Measurements from ENCODE around the gene SNAI1.
"Not testable (repeated sequence)": the region's sequence is repeated elsewhere in the genome, so short reads cannot be mapped to it uniquely, and the experiment has no call there.

SNAI1 gene

GRCh38 chr20:49982346-49983122 is at the start of gene SNAI1:
Gene SNAI1, plus strand, starts transcription at chr20:49982980. Its CDS starts 80 bp downstream, at chr20:49983060.
- DNase-seq: peak; percentile 72 to 75

- no peak for DNase-seq
These were observed 47.0 kb upstream of the SNAI1 start for GRCh38 chr20:49935746-49936152.

GRCh38 chr20:49936153-49937026 is 46.4 kb upstream of the SNAI1 start, which contains the start of gene RNF114:
Gene RNF114, plus strand, starts transcription at chr20:49936397. Its CDS starts 16 bp downstream, at chr20:49936413.
- DNase-seq: peak; percentile 91 to 92

- no peak for DNase-seq
These were observed 45.5 kb upstream of the SNAI1 start for GRCh38 chr20:49937027-49937929.

- no peak for DNase-seq
These were observed 44.3 kb upstream of the SNAI1 start for GRCh38 chr20:49938173-49939163.

- no peak for DNase-seq
These were observed 41.3 kb upstream of the SNAI1 start for GRCh38 chr20:49941456-49941855.

GRCh38 chr20:49942303-49942702 is 40.5 kb upstream of the SNAI1 start:
- no peak for DNase-seq

GRCh38 chr20:49942942-49943341 is 39.8 kb upstream of the SNAI1 start:
- no peak for DNase-seq

GRCh38 chr20:49945306-49945700 is 37.5 kb upstream of the SNAI1 start:
- DNase-seq: no peak

GRCh38 chr20:49945701-49946477 is 36.9 kb upstream of the SNAI1 start:
- DNase-seq: no peak

GRCh38 chr20:49948178-49948577 is 34.6 kb upstream of the SNAI1 start:
- DNase-seq: no peak

- DNase-seq: no peak
These were observed 33.8 kb upstream of the SNAI1 start for GRCh38 chr20:49948809-49949507.

- no peak for DNase-seq
These were observed 31.6 kb upstream of the SNAI1 start for GRCh38 chr20:49951151-49951550.

- no peak for DNase-seq
These were observed 27.6 kb upstream of the SNAI1 start for GRCh38 chr20:49955167-49955566.

GRCh38 chr20:49955830-49956396 is 26.9 kb upstream of the SNAI1 start:
- not testable (repeated sequence) for DNase-seq

GRCh38 chr20:49956689-49957088 is 26.1 kb upstream of the SNAI1 start:
- DNase-seq: no peak

GRCh38 chr20:49957089-49957938 is 25.5 kb upstream of the SNAI1 start:
- DNase-seq: not testable (repeated sequence)

GRCh38 chr20:49961413-49961812 is 21.4 kb upstream of the SNAI1 start:
- no peak for DNase-seq

Measured in activated CD4-positive, alpha-beta T cell treated with anti-CD3 and anti-CD28 coated beads, Interleukin-2, amount 50 U/mL, for 48 hours (primary cell).